Stomach (tissue), 9 donors: ENCODE data around the gene C1orf159. TPM values are rescaled to one million over a fixed set of nuclear protein-coding genes. Genes with fewer than 3 reads are reported as not detected.
"Not testable (repeated sequence)": the region's sequence is repeated elsewhere in the genome, so short reads cannot be mapped to it uniquely, and the experiment has no call there.

Experiments
- DNase-seq, 2 donors: peaks; one replicate each; pipeline versions ENCODE4 v3.0.0 to v3.0.0-alpha.2; 2013 to 2019
- H3K27ac ChIP-seq, 5 donors: fragments of 200-600 bp in 4 of 5; sonication (generic) in 4 of 5; one replicate each; pipeline ENCODE4 v1.5.1; 2013 to 2019; ENCODE audit warnings: mild to moderate bottlenecking in 1 of 5, moderate library complexity in 1 of 5
- H3K27me3 ChIP-seq, 3 donors: fragments of 200-600 bp; sonication (generic); one replicate each; pipeline ENCODE4 v1.5.1; 2017 to 2019; ENCODE audit warnings: mixed run types in 1 of 3
- H3K36me3 ChIP-seq, 4 donors: fragments of 200-600 bp; sonication (generic); 1 replicate in 3 of 4; 2 replicates in 1 of 4; pipeline ENCODE4 v1.5.1; 2016 to 2019
- H3K4me1 ChIP-seq, 4 donors: fragments of 200-600 bp; sonication (generic); one replicate each; pipeline ENCODE4 v1.5.1; 2016 to 2019
- H3K4me3 ChIP-seq, 4 donors: fragments of 200-600 bp; sonication (generic) in 3 of 4; one replicate each; pipeline ENCODE4 v1.5.1; 2016 to 2019; ENCODE audit warnings: mild to moderate bottlenecking in 1 of 4
- H3K9me3 ChIP-seq, 4 donors: fragments of 200-600 bp; sonication (generic); one replicate each; pipeline ENCODE4 v1.5.1; 2016 to 2019
- CTCF ChIP-seq, 7 experiments: fragments of 450-650 bp in 4 of 7; fragments of 200-600 bp in 3 of 7; sonication (generic) in 3 of 7; IDR thresholded peaks; one replicate each; pipeline ENCODE4 v1.5.1; 2016 to 2019; ENCODE audit warnings: antibody characterized with exemption in 7 of 7, control low read depth in 2 of 7, mild to moderate bottlenecking in 1 of 7
- EP300 ChIP-seq: sonication (generic); formaldehyde crosslinking; IDR thresholded peaks from one replicate; pipeline ENCODE4 v1.6.1; 2017; ENCODE audit warnings: antibody characterized with exemption
- POLR2A ChIP-seq, 4 donors: fragments of 450-650 bp; IDR thresholded peaks; one replicate each; pipeline ENCODE4 v1.6.1; 2016; ENCODE audit warnings: antibody characterized with exemption in 4 of 4, control low read depth in 2 of 4, mild to moderate bottlenecking in 1 of 4, moderate library complexity in 1 of 4
- POLR2AphosphoS5 ChIP-seq, 3 donors: sonication (generic); formaldehyde crosslinking; IDR thresholded peaks; one replicate each; pipeline ENCODE4 v1.6.1; 2016; ENCODE audit warnings: antibody characterized with exemption in 3 of 3
- WGBS, 5 donors: extraction: QIAGEN DNeasy Blood & Tissue Kit in 3 of 5; methylation state at CpG; one replicate each; pipeline versions ENCODE4 v1.1.5 to v1.1.7; 2013 to 2018; 5-methylcytosine and 5-hydroxymethylcytosine counted together
- intact Hi-C: fragments of 100-400 bp; cut with DNase I; formaldehyde crosslinking; loops from one replicate; pipeline ENCODE4 v1.15.1; 2023; ENCODE audit warnings: low total_unique reads
- polyA plus RNA-seq, 3 donors: library from polyadenylated mRNA; stranded (reverse); fragments of 200-250 nt; gene quantifications; one replicate each; pipeline ENCODE4 v1.2.3, GENCODE V29; 2013
- total RNA-seq, 5 donors: library from RNA; depleted of rRNA; stranded (reverse); fragments of >200 nt; gene quantifications; one replicate each; pipeline versions ENCODE4 v1.1.0 to v1.2.3, GENCODE V29; 2014 to 2016
- donor health status: healthy with polysubstance abuse.
- donor health status: Bipolar disorder and iron deficiency.
- donor health status: healthy.

Gene C1orf159
- total and polyA plus RNA-seq, 8 donors: 10.2 to 67.0 (median 18.5) TPM

- H3K9me3 ChIP-seq: no peaks in the 10 kb centered on the region
- no peak for DNase-seq
- H3K27ac ChIP-seq: peak overlapping the region; percentile 72 to 100 (median 97)
- peak overlapping the region in 1 of 4 donors; percentile 51 for H3K4me3 ChIP-seq
- 35 to 76% (median 47%) methylated on average over 2 to 5 of the region's 9 CpGs for WGBS, 5 donors
- intact Hi-C loops: no loop called here
- no peak for TF ChIP-seq POLR2A (IDR thresholded peaks at IDR 0.05)
- TF ChIP-seq CTCF (IDR thresholded peaks at IDR 0.05): no peak
- TF ChIP-seq EP300: no peak
- no peaks in the 10 kb centered on the region for H3K27me3 ChIP-seq
- H3K36me3 ChIP-seq: no peaks in the 10 kb centered on the region
- H3K4me1 ChIP-seq: peaks cover 14 to 48% (median 45%) of the 10 kb centered on the region in 4 donors
These were observed 41.1 kb upstream of the C1orf159 start for GRCh38 chr1:1157033-1157365.

GRCh38 chr1:1156140-1157032, 40.5 kb upstream of the C1orf159 start:
- 61 to 79% (median 68%) methylated on average over 22 to 26 of the region's 26 CpGs for WGBS, 5 donors
- H3K9me3 ChIP-seq: no peaks in the 10 kb centered on the region
- intact Hi-C loops: no loop called here

GRCh38 chr1:1155258-1155657, 39.4 kb upstream of the C1orf159 start:
- peaks cover 14 to 38% (median 36%) of the 10 kb centered on the region in 4 donors for H3K4me1 ChIP-seq
- no peaks in the 10 kb centered on the region for H3K36me3 ChIP-seq
- no peaks in the 10 kb centered on the region for H3K9me3 ChIP-seq
- 82 to 84% (median 83%) methylated on average over 10 of the region's 10 CpGs for WGBS, 5 donors
- intact Hi-C loops: no loop called here
- TF ChIP-seq EP300: no peak
- no peak for TF ChIP-seq POLR2A (IDR thresholded peaks at IDR 0.05)
- no peak for TF ChIP-seq CTCF (IDR thresholded peaks at IDR 0.05)
- TF ChIP-seq POLR2AphosphoS5 (IDR thresholded peaks at IDR 0.05): no peak
- DNase-seq: no peak
- no peak overlapping the region for H3K4me3 ChIP-seq
- peak overlapping the region in 2 of 5 donors; percentile 95 to 97 for H3K27ac ChIP-seq
- no peaks in the 10 kb centered on the region for H3K27me3 ChIP-seq

More at GRCh38 chr1:1156140-1157032, 40.5 kb upstream of the C1orf159 start:
- no peaks in the 10 kb centered on the region for H3K36me3 ChIP-seq
- no peaks in the 10 kb centered on the region for H3K27me3 ChIP-seq
- H3K27ac ChIP-seq: peak overlapping the region; percentile 72 to 100 (median 97)
- no peak overlapping the region for H3K4me3 ChIP-seq
- no peak for DNase-seq
- TF ChIP-seq POLR2A (IDR thresholded peaks at IDR 0.05): no peak
- TF ChIP-seq POLR2AphosphoS5 (IDR thresholded peaks at IDR 0.05): no peak
- no peak for TF ChIP-seq CTCF (IDR thresholded peaks at IDR 0.05)
- TF ChIP-seq EP300: no peak
- H3K4me1 ChIP-seq: peaks cover 14 to 42% (median 39%) of the 10 kb centered on the region in 4 donors

GRCh38 chr1:1153874-1154273, 38.0 kb upstream of the C1orf159 start:
- WGBS, 5 donors: 24 to 54% (median 29%) methylated on average over 4 of the region's 4 CpGs
- DNase-seq: no peak
- no peaks in the 10 kb centered on the region for H3K9me3 ChIP-seq
- no peaks in the 10 kb centered on the region for H3K27me3 ChIP-seq
- no peak overlapping the region for H3K4me3 ChIP-seq
- intact Hi-C loops: no loop called here
- H3K4me1 ChIP-seq: peaks cover 13 to 39% (median 30%) of the 10 kb centered on the region in 4 donors
- H3K36me3 ChIP-seq: no peaks in the 10 kb centered on the region
- TF ChIP-seq POLR2AphosphoS5 (IDR thresholded peaks at IDR 0.05) (peak in 1 of 3 donors; percentile 7), CTCF (IDR thresholded peaks at IDR 0.05) (no peak), POLR2A (IDR thresholded peaks at IDR 0.05) (no peak)
- H3K27ac ChIP-seq: peak overlapping the region in 4 of 5 donors; percentile 7 to 52 (median 12)

- H3K27me3 ChIP-seq, intact Hi-C loops, H3K4me3 ChIP-seq, H3K36me3 ChIP-seq, DNase-seq, H3K9me3 ChIP-seq: not testable (repeated sequence)
- 86 to 91% (median 90%) methylated on average over 14 of the region's 14 CpGs for WGBS, 5 donors
- peaks cover 6 to 37% (median 24%) of the 10 kb centered on the region in 4 donors for H3K4me1 ChIP-seq
- H3K27ac ChIP-seq: peak overlapping the region in 1 of 5 donors; percentile 52
These were observed 37.3 kb upstream of the C1orf159 start for GRCh38 chr1:1153215-1153614.

GRCh38 chr1:1152431-1152830, 36.5 kb upstream of the C1orf159 start:
- 83 to 95% (median 92%) methylated on average over 13 of the region's 13 CpGs for WGBS, 5 donors
- H3K9me3 ChIP-seq, intact Hi-C loops: not testable (repeated sequence)

More at GRCh38 chr1:1152431-1152830, 36.5 kb upstream of the C1orf159 start:
- Histone ChIP-seq H3K4me1 (peaks cover 0 to 30% (median 19%) of the 10 kb centered on the region in 4 donors), H3K27ac (peak overlapping the region in 1 of 5 donors; percentile 52)
- H3K27me3 ChIP-seq, H3K36me3 ChIP-seq, H3K4me3 ChIP-seq, DNase-seq: not testable (repeated sequence)
